Activated CD8-positive, alpha-beta memory T cell treated with anti-CD3 and anti-CD28 coated beads, Interleukin-2, amount 50 U/mL, for 4 hours (primary cell): ENCODE data around the gene PPP2R2C.

Experiments used
- DNase-seq: peaks from one replicate; pipeline ENCODE4 v3.0.0-alpha.2; 2020

PPP2R2C gene

DNA sequence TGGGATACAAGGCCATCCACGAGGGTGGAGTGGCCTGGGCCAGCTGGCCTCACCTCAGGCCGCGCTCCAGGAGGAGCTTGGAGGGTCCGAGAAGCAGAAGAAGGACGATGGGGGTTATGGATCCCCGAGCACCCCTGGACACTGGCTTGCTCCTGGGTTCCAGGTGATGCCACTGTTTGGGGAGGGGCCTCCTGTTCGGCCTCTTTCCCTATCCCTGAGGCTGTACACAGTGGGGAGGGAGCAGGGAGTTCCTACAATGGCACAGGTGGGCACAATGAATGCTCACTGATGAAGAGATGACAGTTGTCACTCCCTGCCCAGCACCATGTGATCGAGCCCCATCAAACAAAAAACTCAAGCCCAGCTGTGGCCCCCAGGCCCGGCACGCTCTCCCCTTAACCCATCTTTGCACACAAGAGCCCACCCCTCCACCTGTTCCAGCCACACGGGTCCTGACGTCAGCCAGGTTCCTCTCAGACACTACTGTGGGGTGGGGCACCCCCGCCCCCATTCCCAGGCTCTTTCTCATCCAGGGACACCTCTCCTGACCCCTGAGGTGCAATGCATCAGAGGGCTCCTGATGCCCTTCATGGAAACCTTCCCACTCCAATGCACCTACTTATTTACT lies 132.5 kb downstream of the PPP2R2C start:
- DNase-seq, result no peak

DNA sequence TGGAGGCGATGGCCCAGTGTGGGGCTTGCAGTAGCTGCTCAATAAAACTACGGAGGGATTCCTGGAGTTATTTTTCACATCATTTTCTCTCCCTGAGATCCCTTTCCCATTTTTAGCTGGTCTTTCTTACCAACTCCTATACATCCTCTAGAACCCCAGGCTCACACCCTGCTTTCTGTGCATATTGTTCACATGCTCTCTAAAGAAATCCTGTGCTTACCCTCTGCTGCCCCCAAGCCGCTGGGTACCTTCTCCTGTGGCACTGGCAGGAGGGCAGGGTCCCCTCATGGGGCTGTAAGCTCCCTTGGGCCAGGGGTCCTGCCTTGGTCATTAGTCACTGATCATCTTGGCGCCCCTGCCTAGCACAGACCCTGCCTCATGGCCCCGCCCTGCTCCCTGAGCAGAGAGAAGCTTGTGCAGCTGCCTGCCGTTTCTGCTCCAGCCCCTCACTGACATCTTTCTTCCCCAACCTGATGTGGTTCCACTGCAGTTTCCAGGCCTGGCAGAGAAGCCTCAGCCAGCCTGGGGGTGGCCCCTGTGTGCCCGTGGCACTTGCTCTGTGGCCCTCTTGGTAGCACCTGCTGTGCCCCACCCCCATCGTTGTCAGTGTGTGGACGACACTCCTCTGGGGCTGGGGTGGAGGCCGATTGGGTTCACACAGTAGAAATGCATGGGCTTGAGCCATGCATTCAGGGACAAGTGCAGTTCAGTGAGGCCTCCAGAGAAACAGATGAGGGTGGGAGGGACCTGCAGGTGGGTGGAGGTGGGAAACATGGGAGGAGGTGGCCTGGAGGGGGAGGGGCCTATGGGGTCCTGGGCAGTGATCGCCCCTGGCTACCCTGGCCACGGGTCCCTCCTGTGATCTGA lies 133.2 kb downstream of the PPP2R2C start:
- DNase-seq, result no peak

DNA sequence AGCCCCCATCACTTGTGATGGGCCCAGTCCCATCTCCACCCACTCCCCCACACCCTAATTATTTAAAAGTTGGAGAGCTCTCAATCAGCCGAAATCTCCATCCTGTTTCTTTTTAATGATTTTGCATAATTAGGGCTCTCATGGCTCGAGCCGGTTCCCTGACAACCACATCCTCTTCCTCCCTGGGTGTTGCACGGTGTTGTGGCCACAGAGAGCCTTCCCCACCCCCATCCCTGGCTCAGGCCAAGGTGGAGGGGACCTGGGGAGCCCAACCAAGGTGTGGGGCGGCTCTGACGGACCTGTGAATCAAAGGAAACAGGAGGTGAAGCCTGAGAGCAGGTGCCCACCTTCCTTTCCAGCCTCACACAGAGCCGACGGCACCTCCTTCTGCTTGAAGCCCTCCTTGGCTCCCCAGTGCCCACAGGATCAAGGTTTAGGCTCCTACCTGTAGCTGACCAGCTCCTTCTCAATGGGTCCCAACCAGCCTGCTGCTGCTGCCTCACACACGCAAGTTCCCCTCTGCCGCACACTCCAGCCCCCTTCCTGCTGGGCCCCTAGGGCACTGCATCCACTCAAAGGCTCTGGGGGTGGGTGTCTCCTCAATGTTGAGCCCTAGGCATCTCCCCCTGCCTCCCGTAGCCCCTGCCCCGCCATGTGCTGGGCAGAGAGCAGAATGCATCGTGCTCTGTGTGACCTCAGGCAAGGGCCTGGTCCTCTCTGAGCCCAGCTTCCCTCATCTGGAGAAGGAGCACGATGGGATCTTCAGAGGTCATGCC lies 134.1 kb downstream of the PPP2R2C start:
- no peak for DNase-seq

DNA sequence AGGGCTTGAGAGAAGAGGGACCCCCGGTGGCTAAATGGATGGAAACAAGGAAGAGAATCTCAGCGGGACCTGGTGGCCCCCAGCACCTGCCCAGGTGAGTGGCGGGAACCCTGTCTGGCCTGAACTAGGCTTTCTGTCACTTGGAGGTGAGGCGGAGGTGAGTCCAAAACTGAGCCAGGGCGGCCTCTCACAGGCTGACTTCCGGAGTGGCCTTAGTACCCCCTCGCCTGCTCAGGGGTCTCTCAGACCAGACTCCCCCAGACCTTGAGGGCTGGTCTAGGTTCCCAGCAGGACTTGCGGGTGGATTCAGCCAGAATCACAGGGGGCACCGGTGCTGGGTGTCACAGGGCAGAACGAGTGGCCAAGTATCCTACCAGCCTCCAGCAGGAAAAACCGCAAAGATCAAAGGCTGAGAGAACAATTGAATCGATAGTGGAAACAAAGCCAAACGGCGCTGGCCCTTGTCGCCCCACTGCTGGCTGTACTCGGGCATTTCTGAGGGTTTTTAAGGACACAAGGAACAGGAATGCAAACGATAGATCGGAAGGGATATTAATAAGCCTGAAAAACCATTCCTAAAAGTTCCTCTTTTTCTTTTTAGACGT lies 135.0 kb downstream of the PPP2R2C start:
- DNase-seq, result no peak

DNA sequence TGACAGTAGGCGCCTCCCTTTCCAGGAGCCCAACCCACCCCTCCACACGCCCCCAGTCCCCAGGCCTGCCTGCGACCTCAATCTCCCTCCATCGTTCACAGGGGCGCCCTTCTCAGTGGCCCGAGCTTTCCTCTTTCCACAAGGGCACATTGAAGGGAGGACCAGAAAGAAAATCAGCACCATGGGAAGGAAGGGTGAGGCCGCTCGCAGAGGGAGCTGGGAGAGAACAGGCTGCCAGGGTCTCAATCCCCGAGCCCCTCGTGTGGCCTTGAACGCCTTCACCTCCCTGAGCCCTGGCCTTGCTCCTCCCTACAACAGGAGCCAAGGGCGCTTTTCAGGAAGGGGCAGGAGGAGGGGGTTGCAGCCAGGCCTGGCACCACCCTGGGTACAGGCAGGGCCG lies 136.2 kb downstream of the PPP2R2C start:
- DNase-seq, result no peak

DNA sequence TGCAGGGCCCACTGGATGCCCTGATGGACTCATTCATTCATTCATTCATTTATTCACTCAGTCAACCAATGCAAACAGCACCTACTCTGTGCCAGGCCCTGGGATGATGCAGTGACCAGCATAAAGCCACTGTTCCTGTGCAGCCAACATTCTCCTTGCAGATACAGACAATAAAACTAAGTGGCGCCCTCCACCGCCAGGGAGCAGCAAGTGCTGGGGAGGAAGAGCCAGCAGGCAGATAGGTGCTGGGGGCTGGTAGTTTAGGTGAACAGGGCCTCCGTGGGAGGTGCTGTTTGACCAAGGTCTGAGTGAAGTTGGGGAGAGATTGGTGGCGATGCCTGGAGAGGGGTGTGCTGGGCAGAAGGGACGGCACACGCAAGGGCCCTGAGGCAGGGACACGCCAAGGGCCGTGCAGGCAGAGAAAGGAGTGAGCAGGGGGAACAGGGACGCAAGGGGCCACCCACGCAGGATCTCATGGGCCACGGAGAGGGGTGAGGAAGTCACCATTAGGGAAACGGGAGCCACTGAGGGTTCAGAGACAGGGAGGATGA lies 137.3 kb downstream of the PPP2R2C start:
- DNase-seq, result no peak

DNA sequence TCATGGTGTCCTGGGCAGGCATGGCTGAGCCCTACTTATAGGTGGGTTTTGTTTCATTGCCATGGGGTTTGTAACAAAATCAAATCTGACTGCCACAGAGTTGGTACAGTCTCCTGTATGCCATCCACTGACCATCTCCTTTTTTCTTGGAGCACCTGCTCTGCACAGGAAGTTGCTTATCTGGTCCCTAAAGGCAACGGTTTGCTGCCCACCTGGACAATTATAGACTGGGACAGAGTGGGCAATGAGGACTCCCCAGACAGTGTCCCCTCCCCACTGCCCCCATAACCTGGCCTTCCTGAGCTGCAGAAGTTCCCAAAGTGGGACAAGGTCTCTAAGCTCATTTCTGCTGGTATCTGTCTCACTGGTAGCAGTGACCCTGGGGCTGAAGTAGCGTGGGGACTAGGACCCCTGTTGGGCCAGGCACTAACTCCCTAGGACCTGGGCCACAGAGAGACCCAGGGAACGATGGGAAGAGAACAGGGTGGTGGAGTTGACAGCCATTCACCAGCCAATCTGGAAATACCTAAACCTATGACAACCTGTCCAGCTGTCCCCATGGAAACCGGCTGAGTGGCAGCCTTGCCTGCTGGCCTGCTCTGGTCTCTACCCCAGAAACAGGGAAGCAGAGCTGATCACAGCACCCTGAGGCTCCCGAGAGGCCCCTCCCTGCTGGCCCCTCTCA lies 138.1 kb downstream of the PPP2R2C start:
- no peak for DNase-seq

DNA sequence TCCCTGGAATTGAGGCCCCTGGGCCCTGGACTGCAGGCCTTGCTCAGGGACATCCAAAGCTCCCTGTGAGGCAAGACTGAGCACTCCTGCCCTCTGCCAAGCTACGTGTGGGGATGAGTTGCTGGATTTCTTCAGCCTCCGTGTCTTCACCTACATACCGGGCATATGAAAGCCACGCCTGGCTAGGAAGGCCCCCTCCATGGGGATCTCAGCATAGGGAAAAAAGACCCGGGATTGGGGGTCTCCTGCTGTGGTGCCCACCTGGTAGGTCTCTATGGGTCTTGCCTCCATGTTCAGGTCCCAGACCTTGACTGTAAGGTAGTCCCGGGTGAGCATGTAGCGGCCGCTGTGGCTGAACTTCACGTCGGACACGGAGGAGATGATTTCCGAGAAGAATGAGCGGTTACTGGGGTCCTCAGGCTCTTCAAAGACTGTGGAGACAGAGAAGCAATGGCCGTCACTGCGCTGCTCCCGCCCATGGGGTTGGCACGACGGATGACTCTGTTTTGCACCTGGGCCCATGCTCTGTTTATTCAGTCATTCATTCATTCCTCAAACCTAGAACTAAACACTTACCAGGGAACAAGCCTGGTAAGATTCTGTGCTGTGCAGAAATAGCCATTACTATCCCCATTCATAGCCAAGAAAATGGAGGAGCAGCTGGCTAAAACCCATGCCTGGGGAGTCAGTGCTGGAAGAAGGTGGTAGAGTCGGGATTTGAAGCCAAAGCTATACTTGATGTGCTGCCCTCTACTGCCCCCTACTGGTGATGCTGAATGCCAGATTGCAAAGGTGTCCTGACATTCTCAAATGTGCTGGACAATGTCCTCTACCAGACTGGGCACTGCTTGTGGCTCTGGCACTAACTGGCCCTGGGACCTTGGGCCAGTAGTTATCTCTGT lies 138.9 kb downstream of the PPP2R2C start:
- DNase-seq, result no peak

DNA sequence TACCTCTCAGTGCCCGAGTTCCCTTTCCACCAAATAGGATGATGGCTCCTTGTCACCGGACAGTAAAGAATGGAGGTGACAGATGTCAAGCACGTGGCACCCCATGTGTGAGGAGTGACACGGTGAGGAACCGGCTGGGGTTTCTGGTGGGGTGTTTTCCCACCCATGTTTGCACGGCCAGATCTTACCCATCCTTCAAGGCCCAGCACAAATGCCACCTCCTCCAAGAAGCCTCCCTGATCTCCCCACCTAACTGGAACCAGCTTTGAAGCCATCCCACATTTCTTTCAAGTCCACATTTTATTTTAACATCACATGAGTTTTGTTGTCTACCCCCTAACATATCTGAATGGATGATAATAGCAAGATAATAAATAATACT lies 139.8 kb downstream of the PPP2R2C start:
- DNase-seq, result no peak

DNA sequence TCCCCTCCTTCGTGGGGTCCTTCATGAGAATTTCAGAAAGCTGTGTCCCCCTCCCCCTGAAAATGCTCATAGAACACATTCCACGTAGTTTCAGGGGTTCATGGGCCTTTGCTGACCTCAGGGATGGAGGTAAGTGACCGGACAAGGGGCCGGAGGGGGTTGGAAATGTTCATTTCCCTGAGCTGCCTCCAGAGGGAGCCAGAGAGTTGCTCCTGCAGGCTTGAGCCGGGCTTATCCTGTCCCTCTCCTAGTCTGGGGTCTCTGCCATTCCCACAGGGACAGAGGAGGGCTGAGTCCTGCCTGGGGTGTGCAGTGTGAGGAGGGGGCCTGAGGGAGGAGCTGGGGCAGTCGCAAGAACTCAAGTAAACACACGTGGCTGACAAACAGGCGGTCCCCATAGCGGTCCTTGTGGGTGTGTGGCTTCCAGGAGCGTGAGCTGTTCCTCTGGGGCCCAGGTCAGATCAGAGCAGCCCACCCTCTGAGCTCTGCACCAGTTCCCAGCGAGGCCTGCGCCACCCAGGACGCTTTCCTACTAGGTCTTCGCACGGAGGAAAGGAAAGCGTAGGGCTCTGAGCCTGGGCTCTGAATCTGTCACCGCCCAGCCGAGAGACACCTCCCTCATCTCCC lies 140.3 kb downstream of the PPP2R2C start:
- no peak for DNase-seq

DNA sequence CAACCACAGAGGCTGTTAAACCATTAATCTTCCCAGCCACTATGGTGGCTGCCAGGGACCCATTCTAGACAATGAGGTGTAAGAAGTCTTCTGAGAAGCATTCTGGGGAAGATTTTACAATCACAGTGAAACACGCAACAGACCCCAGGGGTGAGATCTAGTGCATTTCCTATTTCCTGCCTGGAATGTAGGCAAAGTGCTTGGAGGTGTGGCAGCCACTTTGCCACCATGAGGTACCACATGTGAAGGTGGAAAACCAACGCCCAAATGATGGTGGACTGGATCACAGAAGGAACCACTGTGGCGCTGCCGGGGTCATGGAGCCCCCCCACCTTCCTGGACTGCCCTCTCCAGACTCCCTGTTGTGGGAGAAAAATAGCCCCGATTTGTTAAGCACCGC lies 140.9 kb downstream of the PPP2R2C start:
- no peak for DNase-seq

DNA sequence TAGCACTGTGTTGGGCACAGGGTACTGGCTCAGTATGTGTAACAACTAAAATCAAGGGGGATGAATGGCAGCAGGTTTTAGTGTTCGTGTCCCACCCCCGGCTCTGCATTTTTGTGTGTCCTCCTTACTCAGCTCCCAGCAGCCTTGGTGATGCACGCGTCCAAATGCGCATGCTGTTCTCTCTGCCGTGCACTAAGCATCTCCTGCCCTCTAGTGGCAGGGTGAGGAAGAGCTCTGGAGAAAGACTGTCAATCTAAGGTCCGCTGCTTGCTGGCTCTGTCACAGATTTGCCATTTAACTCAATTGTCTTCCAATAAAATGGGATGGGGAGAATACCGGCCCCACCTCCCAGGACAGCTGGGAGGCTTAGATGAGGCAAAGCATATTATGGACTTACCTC lies 141.4 kb downstream of the PPP2R2C start:
- DNase-seq, result no peak

DNA sequence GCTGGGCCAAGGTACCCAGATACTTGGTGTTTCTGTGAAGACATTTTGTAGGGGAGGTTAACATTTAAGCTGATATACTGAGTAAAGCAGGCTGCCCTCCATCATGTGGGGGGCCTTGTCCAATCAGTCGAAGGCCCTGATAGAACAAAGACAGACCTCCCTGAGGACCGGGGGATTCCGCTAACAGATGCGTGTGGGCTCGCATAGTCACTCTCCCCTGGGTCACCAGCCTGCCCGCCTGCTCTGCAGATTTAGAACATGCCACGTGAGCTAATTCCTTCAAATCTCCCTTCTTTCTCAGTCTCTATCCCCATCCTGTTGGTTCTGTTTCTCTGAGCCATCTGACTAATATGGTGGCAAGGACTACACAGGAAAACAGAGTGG lies 142.0 kb downstream of the PPP2R2C start:
- no peak for DNase-seq

DNA sequence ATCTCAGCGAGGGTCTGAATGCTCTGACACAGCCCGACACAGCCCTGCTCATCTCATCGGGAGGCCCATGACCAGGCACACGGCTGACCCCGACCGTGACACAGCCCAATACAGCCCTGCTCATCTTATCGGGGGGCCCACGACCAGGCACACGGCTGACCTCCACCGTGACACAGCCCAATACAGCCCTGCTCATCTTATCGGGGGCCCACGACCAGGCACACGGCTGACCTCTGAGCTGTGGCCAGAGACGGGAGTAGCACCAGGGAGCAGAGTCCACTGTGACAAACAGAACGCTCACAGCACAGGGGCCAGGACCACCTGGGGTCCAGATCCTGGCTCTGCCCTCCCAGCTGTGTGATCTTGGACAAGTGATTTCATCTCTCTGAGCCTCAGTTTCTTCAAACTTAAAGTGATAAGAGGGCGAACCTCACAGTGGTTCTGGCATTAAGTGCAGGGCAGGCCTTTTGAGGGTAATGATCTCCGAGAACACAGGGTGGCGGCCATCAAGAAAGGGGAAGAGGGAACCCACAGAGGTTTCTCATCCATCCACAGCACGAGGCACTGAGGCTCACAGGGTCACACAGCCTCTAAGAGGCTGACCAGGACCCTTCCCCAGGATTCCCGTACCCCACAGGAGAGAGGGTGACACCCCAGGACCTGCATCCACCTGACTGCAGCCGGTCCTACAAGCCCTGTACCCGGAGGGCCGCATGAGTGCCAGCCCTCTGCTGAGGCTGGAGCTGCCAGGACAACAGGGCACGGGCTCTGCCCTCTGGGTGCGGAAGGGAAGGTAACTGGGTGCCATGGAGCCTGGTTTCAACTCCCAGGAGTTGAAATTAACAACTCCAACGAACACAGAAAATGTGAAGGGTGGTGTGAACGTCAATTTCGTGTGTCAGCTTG lies 142.7 kb downstream of the PPP2R2C start:
- no peak for DNase-seq

DNA sequence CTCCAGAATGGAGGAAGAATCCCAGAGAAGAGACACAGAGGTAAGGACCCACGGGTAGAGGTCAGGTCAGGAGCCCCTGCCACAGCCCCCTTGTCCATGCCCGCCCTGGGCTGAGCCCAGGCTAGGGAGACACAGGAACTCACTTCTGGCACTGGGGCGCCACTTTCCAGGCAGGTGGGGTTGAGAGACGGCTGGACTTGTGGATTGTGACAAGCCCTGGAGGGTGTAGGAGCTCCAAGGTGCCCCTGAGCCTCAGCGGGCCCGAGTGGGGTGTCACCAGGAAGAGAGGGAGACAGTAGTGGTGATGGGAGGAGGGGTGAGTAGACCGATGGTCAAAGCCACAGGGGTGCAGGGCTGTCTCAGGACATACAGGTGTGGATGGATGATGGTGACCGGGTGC lies 143.9 kb downstream of the PPP2R2C start:
- no peak for DNase-seq

DNA sequence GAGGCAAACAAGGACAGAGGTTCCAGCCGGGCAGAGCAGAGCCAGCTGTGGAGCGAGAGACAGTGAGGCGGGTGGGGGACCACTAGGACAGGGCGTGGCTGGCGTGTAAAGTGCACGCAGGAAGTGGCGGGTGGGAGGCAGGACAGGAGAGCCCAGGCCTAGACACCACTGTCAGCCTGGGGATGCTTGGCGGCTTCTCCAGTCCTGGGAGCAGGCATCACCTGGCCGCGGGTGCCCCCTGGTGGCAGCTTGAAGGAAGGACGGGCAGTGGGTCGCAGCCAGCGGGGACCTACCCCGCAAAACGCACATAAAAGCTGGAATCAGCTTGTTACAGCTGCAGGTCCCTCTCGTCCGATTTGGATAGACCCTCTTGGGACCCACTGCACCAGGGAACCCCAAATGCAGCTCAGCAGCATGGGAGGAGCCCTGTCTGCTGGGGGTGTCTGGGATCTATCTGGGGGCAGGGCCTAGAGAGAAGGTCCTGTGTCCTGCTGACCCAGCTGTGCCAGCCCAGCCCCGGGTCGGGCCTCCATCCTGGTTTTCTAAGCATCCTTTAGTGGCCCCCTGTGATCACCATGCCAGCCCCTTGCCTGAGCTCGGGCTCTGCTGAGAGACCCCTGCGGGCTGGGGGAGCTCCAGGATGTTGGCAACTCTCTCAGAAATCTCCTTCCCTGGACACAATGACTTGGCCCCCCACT lies 145.0 kb downstream of the PPP2R2C start:
- peak; percentile 79 for DNase-seq

DNA sequence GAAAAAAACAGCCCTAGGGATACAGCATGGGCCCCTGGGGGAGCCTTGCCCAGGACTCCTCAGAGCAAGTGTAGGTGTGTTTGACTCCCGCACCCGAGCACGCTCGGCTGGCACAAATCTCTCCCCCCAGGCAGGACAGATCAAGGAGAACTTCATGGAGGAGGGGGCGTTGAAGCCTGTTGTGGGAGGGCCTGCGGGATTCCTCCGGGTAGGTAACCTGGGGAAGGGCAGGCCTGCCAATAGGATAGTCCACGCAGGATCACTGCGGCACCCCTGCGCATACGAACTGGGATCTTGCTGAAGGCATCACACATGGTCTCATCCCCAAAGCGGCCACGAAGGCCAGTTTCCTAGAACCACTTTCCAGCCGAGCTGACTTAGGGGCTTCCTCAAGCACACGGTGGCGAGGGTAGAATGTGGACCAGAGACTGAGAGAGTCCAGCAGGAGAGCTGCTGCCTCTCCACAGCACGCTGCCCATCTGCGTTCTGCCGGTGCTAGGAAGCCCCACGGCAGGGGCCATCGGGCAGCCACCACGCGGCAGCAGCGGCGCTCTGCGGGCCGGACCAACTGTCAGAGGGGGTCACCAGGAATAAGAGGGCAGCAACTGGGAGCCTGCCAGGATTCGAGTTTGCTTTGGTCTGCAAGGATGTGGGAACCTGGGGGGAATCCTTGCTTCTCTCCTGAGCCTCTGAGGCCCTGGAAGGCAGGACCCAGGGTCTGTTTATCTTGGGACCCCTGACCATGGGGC lies 145.9 kb downstream of the PPP2R2C start:
- no peak for DNase-seq

DNA sequence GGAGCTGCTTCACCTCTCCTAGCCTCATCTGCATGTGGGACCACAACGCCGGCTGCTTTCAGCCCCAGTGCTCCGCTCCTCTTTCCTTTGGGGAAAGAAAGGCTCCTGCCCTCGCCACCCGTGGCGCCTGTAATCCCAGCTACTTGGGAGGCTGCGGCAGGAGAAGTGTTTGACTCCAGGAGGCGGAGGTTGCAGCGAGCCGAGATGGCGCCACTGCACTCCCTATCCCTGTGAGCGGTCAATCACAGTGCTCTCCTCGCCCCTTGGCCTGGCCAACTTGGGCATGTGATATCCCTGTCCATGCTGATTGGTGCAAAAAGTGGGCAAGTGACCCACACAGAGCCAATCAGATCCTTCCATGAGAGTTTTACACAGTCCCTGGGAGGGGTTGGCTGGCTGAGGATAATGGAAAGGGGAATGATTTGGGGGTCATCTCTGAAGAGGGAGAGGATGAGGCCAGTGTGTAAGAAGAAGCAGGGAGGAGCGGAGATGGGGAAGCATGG lies 146.6 kb downstream of the PPP2R2C start:
- no peak for DNase-seq
